Measurements from ENCODE around the gene WDR46.

Gene WDR46

DNA sequence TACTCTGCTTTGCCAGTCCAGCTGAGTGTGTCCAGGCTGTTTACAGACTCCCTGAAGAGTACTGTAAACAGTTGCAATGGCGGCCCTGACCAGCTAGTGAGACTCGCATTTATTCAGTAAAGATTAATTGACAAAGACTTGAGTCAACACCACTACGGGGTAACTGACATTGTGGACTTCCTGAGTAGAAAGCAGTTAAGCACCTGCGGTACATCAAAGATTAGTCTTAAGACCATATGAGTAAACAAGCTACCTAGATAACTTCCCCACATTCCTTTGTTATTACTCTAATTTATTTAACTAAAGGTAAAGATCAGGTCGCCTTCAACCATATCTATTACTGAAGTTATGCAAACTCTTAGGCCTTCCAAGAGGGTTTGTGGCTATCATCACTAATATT is 30.0 kb downstream of the WDR46 start:
- no peak for DNase-seq

DNA sequence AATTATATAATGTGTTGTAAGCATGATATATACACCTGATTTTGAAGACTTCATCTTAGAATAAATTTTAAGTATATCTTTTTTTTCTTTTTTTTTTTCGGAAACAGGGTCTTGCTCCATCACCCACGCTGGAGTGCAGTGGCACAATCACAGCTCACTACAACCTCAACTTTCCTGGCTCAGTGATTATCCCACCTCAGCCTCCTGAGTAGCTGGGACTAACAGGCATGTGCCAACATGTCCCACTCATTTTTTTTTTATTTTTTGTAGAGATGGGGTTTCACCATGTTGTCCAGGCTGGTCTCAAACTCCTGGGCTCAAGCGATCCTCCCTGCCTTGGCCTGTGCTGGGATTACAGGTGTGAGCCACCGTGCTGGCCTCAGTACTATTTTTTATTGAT is 34.4 kb downstream of the WDR46 start:
- DNase-seq: no peak

DNA sequence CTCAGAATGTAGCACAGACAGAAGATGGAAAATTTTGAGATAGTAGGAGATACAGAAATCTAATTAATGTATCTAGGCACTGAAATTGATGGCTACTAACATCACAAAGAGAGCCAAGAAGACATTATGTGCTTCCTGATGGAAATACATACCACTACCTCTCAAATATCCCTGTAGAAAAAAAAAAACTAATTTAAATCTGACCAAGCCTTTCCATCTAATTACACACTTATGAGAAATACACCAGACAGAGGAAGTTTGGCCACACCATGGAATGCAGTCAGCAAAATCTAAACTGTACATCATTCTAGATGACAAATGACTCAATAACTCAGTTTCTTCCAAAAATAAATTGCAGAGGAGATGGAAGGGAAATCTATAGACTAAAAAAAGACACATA is 36.3 kb downstream of the WDR46 start:
- DNase-seq: no peak

DNA sequence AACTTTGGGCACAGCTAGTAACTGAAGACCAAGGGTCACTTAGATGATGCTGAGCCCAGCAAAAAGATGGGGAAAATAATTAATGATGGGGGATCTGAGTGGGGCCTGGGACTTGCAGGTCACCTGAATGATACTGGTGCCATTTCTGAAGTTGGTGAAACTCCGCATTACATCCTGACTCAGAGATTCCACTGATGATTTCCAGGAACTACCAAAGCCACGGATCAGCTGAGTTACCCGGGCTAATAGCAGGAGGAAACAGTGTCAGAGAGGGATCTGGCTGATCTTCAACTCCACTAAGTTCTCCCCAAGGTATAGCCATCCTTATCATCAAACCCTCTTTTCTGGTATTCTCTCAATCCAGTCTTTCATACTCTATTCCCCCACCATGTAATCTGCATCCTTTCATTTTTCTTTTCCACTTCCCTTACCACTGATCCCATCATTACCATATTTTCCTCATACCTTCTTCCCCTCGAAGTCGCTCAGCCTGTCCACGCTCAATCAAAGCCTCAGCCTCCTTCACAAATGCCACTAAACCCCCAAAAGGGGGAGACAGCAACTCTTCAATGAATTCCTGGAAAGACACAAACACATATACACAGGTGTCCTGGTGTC is 37.5 kb downstream of the WDR46 start:
- no peak for DNase-seq

DNA sequence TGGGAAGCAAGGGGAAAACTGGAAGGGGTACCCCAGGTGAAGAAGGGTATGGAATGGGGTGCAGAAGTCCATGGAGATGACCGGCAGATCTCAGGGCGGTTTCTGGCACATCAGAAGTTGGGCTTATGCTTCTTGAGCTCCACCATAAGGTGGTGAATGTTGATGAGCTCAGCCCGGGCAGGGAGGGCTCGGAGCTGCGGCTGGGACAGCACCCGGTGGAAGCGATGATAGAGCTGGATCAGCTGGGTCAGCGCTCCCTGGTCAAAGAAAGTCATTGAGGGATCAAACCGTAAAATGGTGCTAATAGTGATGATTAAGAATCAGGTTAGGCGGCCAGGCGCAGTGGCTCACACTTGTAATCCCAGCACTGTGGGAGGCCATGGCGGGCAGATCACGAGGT is 38.3 kb downstream of the WDR46 start:
- no peak for DNase-seq

DNA sequence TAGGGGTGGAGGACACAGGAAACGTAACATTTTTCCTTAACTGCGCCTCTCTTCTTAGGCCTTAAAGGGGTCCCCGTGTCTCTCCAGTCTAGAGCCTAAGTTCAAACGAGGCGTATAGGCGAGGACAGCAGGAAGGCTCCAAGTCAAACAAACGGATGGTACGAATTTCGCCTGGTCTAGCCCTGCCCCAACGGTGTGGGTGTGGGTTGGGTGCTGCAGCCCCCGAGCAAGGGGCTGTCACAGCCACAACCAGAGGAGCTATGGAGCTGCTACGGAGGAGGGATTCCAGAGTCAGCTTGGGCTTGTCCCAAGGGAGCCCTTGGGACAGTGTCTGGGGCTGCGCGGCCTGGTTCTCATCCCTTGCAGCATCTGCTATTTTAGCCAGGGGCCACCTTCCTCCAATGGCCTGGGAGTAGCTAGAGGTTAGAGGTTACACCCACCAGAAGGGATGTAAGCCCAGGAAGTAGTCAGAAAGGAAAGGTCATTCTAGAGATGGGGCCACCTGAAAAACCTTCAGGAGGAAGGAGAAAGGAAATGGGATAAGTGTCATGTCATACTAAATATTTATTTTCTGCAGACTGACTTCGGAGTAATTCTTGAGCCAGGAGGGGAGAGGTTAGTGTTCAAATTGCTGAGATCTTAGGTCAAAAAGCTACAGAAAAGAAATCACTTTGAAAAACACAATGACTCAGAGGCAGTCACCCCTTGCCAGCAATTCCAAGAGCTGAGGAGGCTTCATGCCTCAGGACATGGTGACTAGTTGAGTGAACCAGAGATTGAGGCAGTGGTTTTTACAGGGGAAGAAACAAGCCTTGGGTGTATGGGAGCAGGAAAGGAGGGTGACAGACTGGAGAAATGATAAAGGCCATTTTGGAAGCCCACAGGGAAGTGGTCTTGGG is 39.1 kb downstream of the WDR46 start:
- no peak for DNase-seq

DNA sequence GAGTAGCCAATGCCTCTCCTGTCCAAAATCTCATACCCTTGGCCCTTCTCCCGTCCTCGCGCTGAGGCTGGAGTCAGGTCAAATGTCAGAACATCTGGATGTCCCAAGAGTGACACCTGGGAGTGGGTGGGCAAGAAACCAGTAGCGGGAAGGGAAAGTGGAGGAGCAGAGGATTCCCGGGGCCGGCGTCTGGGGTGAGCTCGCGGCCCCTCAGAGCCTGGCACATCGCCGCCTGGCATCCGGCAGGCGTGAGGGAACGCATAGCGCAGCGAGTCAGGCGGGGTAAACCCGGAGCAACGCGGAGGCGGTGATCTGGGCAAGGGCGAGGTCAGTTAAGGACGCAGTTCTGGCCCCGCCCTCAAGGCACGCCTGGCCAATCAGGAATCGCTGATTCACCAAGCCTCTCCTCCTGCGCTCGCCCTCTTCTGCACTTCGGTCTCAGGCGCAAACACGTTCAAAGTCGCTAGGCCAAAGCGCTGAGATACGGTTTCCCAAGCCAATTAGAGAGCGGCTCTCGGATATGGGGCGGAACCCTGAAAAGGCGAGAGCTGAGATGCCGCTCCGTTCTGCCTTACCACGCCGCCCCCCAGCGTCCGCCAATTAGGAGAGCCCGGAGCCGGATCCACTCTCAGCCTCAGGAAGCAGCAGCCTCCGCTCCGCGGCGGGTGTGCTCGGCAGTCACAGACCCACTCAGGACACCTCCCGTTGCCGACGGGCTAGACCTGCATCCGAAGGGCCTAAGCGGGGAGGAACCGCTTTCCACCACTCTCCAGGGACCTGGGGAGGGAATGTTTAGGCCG is 39.9 kb downstream of the WDR46 start:
- DNase-seq: peak; percentile 88

DNA sequence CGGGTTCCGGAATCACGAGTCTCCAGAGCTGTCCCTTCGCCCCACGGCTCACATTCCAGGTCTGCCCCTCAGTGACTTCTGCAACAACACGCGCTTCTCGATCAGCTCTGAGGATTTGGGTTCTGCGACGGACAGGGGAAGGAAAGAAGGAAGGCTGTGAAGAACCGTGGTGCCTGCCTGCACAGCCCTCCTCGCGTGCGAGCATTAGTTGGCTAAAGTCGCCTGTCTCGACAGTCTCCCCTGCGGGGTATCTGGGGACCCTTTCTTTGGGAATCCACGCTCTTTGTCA is 40.5 kb downstream of the WDR46 start:
- no peak for DNase-seq

DNA sequence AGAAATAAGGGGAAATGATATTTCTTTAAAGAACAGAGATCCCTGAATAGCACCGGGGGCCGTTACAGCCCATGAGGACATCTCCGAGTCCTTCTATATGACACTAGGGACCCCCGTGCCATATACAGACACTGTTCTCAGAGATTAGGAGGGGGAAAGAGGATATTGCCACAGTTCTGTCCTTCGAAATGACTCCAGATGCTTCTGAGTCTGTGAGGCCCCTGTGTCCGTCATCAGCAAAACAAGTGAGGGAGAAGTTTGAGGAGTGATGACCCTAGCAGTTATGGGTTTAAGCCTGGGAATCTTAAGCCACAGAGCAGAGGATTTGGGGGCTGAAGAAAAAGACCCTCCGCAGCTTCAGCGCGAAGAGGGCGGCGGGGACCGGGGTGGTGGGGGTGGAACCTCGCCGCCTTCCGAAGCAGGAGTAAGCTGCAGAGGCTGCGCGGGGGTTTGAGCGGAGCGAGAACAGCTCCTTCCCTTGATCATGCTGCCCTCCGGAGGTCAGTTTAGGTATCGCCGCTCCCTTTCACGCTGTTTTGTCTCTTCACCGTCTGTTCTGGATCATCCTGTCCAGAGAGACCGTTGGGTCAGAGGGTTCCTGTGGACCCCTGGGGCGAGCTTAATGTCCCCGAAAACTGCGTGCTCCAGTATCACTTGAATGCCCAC is 40.9 kb downstream of the WDR46 start:
- peak; percentile 91 for DNase-seq

DNA sequence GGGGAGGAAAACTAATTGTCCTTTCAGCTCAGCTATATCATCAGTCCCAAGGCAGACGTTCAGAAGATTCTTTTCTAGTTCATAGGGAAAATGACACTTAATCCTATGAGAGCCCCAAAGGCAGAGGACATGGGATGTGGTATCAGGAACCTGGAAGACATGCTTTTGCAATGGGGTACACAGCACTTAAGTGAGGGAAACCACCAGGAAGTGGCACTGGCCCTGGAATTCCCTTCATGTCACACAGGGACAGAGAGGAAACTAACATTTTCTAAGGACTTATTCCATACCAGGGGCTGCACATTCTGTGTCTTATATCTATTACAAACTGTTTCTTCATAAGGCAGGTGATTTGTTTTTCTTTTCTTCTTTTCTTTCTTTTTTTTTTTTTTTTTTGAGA is 45.6 kb downstream of the WDR46 start:
- no peak for DNase-seq

DNA sequence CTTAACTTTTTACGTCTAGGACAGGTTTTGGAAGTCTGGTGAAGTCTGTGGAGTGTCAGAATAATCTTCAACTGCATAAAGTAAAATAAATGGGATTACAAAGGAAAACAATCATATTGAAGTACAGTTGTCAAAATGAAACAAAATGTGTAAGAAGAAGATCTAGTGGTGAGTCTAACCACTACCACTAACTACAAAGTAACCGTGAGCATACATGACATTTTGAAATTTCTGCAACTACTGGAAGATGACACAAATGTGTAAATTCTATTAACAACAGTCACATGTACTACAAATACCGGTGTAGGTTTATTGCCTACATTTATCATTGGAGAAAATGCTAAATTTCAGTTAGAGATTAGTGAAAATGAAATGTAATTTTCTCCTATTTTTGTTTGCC is 47.1 kb downstream of the WDR46 start:
- no peak for DNase-seq

DNA sequence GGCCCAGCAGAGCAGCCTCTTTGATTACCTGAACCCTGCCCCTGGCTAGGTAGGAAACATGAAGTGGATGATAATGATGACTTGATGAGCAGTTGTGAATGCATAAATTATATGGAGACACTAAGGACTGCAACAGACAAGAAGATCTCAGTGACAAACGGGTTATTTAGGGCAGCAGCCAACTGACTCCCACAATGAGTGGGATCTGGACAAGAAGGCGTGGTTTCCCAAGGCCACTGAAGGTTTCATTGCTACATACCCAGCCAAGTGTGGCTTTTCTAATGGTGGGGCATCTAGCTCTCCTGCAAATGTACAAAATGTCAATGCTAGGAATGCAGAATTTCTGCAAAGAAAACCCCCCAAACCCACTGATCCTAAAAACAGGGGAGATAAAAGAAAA is 51.3 kb downstream of the WDR46 start:
- no peak for DNase-seq

DNA sequence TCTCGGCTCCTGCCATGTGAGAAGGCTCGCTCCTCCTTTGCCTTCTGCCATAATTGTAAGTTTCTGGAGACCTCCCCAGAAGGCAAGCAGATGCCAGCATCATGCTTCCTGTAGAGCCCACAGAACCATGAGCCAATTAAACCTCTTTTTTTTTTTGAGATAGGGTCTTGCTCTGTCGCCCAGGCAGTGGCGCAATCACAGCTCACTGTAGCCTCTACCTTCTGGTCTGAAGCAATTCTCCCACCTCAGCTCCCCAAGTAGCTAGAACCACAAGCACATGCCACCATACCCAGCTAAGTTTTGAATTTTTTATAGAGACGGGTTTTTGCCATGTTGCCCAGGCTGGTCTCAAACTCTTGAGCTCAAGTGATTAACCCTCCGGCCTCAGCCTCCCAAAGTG is 52.2 kb downstream of the WDR46 start:
- DNase-seq: no peak

DNA sequence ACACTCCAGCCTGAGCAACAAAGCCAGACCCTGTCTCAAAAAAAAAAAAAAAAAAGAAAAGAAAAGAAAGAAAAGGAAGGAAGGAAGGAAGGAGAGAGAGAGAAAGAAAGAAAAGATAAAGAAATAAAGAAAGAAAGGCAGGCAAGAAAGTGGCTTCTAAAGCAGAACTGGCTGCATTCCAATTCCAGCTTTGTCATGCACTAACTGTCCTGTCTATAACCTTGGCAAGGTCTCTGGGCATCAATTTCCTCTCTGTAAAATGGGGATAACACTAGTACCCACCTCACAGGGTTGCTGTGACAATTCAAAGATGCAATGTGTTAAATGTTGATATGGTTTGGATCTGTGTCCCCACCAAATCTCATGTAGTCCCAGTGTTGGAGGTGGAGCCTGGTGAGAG is 52.7 kb downstream of the WDR46 start:
- no peak for DNase-seq

DNA sequence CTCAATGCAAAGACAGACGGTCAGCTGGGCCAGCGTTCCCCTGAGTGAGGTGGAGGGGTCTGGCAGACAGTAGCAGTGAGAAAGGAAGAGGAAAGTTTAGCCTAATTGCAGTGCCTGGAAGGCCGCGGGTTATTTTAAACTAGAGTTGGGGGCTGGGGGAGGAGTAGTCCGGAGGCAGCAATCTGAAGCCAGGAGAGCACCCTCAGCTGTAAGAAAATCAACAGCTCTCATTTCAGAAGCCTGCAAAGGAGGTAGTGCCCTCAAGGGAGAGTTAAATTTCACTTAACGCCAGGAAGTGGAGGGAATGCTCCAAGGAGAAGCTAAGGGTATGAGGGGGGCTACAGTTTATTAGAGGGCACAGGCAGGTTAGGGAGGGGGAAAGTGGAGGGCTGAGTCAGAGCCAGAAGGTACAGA is 53.8 kb downstream of the WDR46 start:
- DNase-seq: no peak

Data from stimulated activated CD4-positive, alpha-beta T cell treated with anti-CD3 and anti-CD28 coated beads, Interleukin-12 subunit alpha, Interleukin-12 subunit beta, amount 100 ng/mL, for 4 hours (primary cell).